ENCODE data around the gene EPHA4.

EPHA4 gene

DNA sequence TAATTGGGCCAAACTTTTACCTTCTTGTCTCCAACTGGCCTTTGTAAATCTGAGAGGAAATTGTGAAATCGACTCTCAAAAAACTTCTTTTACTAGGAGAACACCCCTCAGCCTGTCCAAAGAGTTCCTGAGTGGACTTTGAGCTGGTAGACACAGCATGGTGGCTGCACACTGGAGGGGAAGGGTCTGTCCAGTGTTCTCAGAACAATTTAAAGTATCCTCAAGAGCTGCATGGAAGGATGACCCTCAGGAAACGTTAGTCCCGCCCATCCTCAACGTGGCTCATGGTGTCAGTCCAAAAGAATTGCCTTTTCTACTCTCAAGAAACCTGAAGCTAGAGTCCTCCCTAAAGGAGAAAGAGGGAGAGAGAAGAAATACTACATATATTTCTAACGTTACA, 182.7 kb downstream of the EPHA4 start:
- no peak for DNase-seq
- intact Hi-C loops (cut with DNase I), result no loop called here

GRCh38 chr2:221388891-221389290, 183.2 kb downstream of the EPHA4 start:
- DNase-seq, result no peak

GRCh38 chr2:221385716-221386115, 186.4 kb downstream of the EPHA4 start:
- no peak for DNase-seq
- intact Hi-C loops (cut with DNase I), result no loop called here

More at GRCh38 chr2:221388891-221389290, 183.2 kb downstream of the EPHA4 start:
- intact Hi-C loops (cut with DNase I), result no loop called here

GRCh38 chr2:221381928-221382488, 190.1 kb downstream of the EPHA4 start:
- no peak for DNase-seq
- intact Hi-C loops (cut with DNase I), result no loop called here

GRCh38 chr2:221380686-221381085, 191.4 kb downstream of the EPHA4 start:
- intact Hi-C loops (cut with DNase I), result no loop called here
- DNase-seq, result no peak

- DNase-seq, result peak in 1 of 42 donors; percentile 16
- intact Hi-C loops (cut with DNase I), result no loop called here
These were observed 192.0 kb downstream of the EPHA4 start for GRCh38 chr2:221380062-221380461.

- intact Hi-C loops (cut with DNase I), result no loop called here
These were observed 194.5 kb downstream of the EPHA4 start for GRCh38 chr2:221377597-221377996.

GRCh38 chr2:221377066-221377465, 195.0 kb downstream of the EPHA4 start:
- no peak for DNase-seq
- intact Hi-C loops (cut with DNase I), result no loop called here

More at GRCh38 chr2:221377597-221377996, 194.5 kb downstream of the EPHA4 start:
- peak in 1 of 42 donors; percentile 11 for DNase-seq

DNA sequence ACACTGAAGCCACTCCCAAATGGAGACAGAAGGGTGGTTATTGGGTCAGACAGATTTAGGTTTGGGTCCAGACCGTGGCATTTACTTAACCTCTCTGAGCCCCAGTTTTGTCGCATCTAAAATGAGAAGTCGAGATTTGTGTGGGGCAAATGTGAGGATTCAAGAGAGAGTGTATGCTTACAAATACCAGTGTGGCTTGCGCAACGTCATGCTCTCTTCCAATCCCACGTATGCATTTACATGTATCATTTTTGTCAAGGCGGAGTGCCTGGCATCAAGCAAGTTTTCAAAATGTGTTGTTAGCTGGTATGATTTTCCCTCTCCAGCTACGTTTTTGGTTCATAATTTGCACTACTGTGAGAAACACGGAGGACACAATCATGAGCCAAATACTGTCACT, 197.9 kb downstream of the EPHA4 start:
- DNase-seq, result no peak
- intact Hi-C loops (cut with DNase I), result no loop called here

GRCh38 chr2:221372907-221373306, 199.2 kb downstream of the EPHA4 start:
- no peak for DNase-seq
- intact Hi-C loops (cut with DNase I), result no loop called here

DNA sequence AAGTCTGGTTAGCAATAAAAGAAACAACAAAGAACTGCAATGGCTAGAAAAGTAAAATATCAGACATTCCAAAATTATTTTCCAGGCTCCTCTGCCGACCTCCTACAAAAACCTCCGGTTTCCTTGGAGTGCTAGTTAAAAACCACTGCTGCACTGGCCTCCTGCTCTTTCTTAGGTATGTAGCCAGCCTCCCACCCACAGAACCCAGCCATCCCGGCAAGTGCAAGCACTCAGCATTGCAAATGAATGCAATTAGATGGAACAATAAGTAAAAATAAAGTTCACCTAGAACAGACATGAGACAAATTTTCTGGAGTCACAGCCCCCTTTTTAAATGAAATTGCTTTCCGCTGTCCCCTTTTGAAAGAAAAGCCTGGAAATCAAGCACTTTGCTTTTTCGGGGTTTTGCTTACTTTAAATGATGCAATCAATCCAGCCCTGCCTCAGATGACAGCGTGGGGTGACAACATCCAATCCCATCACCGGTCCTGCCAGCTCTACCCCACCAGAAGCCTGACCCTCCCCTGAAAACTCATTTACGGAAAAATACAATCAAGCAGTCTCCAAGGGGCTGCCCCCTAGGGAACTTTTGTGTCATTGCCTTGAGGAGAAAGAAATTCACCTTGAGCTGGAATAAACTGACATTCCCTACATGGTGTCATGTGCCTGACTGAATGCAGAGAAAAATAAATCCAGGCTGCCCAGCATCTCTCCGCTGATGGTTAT, 199.8 kb downstream of the EPHA4 start:
- intact Hi-C loops (cut with DNase I), result no loop called here
- DNase-seq, result peak in 12 of 42 donors; percentile 7 to 44 (median 20)

GRCh38 chr2:221371347-221371746, 200.8 kb downstream of the EPHA4 start:
- intact Hi-C loops (cut with DNase I), result no loop called here
- no peak for DNase-seq

DNA sequence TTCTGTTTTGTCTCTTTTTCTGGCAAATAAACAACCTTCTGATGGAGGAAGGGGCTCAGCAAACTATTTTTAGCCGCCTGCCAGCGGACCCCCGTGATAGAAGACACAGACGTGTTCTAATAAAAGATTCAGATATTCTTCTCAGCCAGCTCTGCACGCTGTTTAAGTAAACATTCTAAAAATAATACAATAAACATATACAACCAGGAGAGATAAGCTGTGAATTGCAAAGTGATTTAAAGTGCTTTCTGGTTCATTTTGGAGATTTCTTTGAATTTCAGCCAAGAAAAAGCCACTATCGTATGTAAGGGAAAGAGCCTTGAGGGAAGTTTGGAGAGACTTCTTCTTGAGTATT, 201.3 kb downstream of the EPHA4 start:
- no peak for DNase-seq
- intact Hi-C loops (cut with DNase I), result no loop called here

DNA sequence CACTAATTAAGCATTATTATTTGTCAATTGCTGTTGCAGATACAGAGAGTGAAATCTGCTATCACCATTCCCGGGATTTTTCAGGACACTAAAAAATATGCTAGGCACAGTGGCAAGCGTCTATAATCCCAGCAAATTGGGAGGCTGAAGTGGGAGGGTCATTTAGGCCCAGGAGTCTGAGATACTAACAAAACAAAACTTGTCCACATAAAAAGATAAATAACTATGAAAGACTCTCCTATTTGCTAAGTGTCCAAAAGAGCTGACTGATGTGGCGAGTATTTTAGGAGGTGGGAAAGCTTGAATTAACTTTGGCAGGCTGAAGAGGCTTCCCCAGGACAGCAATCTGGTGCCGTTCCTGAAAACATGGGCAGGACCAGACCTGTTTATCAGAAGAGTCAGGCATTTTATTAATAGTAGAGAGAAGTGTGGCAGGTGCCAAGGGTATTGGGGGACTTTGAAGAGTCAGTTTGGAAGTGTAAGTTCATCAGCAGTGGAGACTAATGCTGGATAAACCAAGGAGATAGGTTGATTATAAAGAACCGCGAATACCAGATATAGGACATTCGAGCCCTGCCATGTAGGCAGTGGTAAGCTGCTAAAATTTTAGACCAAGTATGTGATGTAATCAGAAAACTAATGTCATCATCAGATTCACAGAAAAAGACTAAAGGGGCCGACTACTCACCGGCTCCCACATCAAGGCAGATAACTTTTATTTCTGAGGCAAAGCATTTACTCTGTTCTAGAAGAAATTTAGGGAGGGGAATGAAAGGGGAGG, 201.8 kb downstream of the EPHA4 start:
- DNase-seq, result no peak
- intact Hi-C loops (cut with DNase I), result no loop called here
